ENCODE results near the gene CHD9.
"Not testable (repeated sequence)": the region's sequence is repeated elsewhere in the genome, so short reads cannot be mapped to it uniquely, and the experiment has no call there.

The CHD9 gene

GRCh38 chr16:53045341-53046220 is 9.2 kb upstream of the CHD9 start:
- no peak for DNase-seq (ENCODE audit: low read depth in 2 of 2)

DNA sequence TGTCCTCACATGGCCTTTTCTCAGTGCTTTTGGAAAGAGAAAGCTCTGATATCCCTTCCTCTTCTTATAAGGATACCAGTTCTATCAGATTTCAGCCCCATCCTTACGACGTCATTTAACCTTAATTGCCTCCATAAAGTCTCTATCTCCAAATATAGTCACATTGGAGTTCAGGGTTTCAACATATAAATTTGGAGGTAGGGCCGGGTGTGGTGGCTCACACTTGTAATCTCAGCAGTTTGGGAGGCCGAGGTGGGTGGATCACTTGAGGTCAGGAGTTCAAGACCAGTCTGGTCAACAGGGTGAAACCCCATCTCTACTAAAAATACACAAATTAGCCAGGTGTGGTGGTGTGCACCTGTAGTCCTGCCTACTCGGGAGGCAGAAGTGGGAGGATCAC is 7.3 kb upstream of the CHD9 start:
- DNase-seq (ENCODE audit: low read depth in 2 of 2): not testable (repeated sequence)

DNA sequence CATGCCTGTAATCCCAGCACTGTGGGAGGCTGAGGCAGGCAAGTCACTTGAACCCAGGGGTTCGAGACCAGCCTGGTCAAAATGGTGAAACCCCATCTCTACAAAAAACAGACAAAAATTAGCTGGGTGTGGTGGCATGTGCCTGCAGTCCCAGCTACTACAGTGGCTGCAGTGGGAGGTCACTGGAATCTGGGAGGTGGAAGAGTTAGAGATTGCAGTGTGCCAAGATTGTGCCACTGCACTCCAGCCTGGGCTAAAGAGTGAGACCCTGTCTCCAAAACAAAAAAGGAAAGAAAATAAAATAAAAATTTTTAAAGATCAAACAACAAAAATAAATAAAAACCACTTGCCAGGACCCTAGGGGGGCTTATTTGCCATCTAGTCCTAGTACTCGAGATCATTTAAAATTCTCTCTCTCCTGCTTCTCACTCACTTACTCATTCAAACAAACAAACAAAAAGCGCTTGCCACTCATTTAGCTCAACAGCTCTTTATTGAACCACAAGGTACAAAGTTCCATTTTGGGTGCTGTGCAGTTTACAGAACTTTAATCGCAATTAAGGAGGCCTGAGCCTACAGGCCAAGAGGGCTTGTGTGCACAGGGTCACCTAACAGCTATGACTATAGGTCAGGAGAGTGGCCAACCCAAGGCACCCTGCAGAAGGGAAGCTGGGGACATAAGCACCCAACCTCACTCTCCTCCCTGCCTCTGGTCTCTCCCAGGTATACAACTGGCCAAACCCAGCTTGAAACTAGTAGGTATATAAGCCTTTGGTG is 6.5 kb upstream of the CHD9 start:
- no peak for DNase-seq (ENCODE audit: low read depth in 2 of 2)

GRCh38 chr16:53051255-53051654 is 3.5 kb upstream of the CHD9 start:
- DNase-seq (ENCODE audit: low read depth in 2 of 2): not testable (repeated sequence)

DNA sequence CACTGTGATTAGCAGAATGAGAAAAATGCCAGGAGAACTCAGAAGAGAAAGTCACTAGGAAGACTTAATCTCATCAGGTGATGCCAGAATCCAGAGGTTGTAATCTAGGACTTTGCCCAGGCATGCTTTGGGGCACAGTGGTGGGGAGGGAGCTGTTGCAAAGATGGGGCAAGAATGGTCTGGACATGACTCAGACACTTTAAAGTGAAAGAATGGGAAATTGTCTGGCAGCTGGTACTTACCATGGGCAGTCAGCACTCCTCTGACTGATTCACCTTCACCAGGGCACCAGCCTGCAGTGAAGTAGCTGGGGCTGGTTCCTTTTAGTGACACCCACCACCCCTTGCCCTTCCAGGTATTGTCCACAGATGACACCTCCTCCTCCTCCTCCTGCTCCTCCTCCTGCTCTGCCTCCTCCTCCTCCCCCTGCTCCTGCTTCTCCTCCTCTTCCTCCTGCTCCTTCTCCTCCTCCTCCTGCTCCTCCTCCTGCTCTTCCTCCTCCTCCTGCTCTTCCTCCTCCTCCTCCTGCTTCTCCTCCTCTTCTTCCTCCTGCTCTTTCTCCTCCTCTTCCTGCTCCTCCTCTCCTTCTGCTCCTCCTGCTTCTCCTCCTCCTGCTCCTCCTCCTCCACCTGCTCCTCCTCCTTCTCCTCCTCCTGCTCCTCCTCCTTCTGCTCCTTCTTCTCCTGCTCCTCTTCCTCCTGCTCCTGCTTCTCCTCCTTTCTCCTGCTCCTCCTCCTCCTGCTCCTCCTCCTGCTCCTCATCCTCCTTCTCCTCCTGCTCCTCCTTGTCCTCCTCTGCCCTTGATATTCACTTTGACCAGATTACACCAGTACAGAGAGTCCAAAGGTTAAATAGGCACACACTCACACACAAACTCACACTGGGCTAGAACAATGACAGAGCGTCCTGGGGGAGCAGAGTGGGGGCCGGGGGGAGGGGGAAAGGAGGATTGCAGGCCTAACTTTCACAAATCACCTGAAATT is 2.0 kb upstream of the CHD9 start, which contains the start of gene CHD9NB:
TSS of gene CHD9NB (minus strand) at position 379 of the 983 bp plus-strand sequence. CDS start 8,739 bp downstream, outside the sequence.
- no peak for DNase-seq (ENCODE audit: low read depth in 2 of 2)

GRCh38 chr16:53053967-53054669 is 673 bp upstream of the CHD9 start:
- peak in 1 of 2 experiments; percentile 20 for DNase-seq (ENCODE audit: low read depth in 2 of 2)

- DNase-seq (ENCODE audit: low read depth in 2 of 2): no peak
Observed at GRCh38 chr16:53055541-53056391, 975 bp downstream of the CHD9 start.

DNA sequence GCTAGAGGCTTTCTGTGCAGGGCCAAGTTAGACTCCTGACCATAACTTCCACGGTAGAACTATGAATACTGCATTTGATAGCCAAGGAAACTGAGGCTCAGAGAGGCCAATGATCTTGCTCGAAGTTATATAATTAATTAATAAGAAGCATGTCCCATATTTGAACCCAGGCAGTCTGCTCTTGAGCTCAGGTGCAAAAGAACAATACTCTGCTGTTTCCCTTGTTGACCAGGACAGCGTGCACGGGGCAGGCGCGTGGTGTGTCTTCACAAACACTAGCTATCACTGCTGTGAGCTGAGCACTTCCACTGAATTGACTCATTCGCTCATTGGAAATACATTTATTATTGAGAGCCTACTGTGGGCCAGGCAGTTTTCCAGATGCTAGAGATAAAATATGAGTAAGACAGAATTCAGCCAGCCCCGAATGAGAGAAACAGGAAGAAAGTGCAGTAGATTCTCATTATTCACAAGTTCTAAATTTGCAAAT is 1.6 kb downstream of the CHD9 start:
- no peak for DNase-seq (ENCODE audit: low read depth in 2 of 2)

- DNase-seq (ENCODE audit: low read depth in 2 of 2): no peak
Observed at GRCh38 chr16:53057658-53058057, 2.9 kb downstream of the CHD9 start.

GRCh38 chr16:53058441-53058840 is 3.6 kb downstream of the CHD9 start:
- no peak for DNase-seq (ENCODE audit: low read depth in 2 of 2)

DNA sequence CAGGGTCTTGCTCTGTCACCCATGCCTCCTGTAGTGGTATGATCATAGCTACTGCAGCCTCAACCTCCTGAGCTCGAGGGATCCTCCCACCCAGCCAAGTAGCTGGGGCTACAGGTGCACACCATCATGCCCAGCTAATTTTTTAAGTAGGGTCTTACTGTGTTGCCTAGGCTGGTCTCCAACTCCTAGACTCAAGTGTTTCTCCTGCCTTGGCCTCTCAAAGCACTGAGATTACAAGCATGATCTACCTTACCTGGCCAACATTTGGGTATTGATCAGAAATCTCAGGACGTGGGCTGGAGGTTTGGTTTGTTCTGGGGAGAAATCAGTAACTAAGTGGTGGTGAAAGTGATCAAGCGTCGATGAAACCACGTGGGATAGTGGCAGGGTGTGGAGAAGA is 4.1 kb downstream of the CHD9 start:
- no peak for DNase-seq (ENCODE audit: low read depth in 2 of 2)

DNA sequence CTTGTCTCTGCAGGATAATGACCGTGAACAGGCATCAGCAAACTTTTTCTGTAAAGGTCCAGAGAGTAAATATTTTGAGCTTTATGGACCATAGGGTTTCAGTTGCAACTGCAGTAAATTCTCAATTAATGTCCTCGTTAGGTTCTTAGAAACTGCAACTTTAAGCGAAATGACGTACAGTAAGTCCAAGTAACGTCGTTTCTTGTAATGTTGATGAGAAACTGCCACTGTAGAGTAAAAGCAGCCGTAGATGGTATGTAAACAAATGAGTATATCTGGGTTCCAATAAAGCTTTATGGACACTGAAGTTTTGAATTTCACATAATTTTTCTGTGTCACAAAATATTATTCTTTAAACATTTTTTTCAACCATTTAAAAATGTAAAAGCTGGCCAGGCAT is 4.9 kb downstream of the CHD9 start:
- DNase-seq (ENCODE audit: low read depth in 2 of 2): no peak

GRCh38 chr16:53061256-53061655 is 6.5 kb downstream of the CHD9 start:
- DNase-seq (ENCODE audit: low read depth in 2 of 2): no peak

GRCh38 chr16:53061701-53062159 is 6.9 kb downstream of the CHD9 start:
- peak in 1 of 2 experiments; percentile 34 for DNase-seq (ENCODE audit: low read depth in 2 of 2)

DNA sequence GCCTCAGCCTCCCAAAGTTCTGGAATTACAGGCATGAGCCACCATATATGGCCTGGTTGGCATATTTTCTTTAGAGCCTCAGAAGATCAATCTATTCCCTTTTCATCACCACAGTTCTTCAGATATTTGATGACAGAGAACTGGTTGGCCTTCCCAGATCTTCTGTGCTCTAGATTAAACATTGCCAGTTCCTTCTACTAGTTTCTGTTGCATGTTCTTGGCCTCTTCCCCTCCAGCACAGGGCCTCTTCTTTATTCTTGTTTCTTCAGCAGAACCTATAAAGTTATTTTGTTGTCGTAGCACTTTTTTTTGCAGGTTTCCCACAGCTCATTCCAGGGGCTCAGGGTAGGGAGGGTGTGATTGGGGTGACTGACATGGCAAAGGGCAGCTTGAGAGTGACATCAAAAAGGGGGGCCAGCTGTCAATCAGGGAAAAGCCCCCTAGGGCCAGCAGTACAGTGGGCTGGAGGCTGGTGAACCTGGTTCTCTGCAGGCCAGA is 9.3 kb downstream of the CHD9 start:
- DNase-seq (ENCODE audit: low read depth in 2 of 2): no peak

GRCh38 chr16:53065461-53066061 is 10.8 kb downstream of the CHD9 start:
- DNase-seq (ENCODE audit: low read depth in 2 of 2): no peak

- DNase-seq (ENCODE audit: low read depth in 2 of 2): no peak
Observed at GRCh38 chr16:53067675-53068074, 12.9 kb downstream of the CHD9 start.

- no peak for DNase-seq (ENCODE audit: low read depth in 2 of 2)
Observed at GRCh38 chr16:53068423-53068833, 13.6 kb downstream of the CHD9 start.

- no peak for DNase-seq (ENCODE audit: low read depth in 2 of 2)
Observed at GRCh38 chr16:53069772-53070171, 15.0 kb downstream of the CHD9 start.

Measured in stimulated activated CD4-positive, alpha-beta T cell treated with anti-CD3 and anti-CD28 coated beads, Interleukin-12 subunit alpha, Interleukin-12 subunit beta, amount 100 ng/mL, for 24 hours (primary cell).